ENCODE measurements around the gene TSPAN4.

The TSPAN4 gene

GRCh38 chr11:842370-843002, at the start of gene TSPAN4, which contains the start of gene POLR2L:
Gene TSPAN4, plus strand, starts transcription at chr11:842852. Its CDS starts 7,453 bp downstream, at chr11:850305.
Gene POLR2L, minus strand, starts transcription at chr11:842529. Its CDS starts 21 bp downstream, at chr11:842508.
- peak; percentile 56 to 98 for DNase-seq

- no peak for DNase-seq
These were observed 49.8 kb upstream of the TSPAN4 start for GRCh38 chr11:792873-793272.

- no peak for DNase-seq
These were observed 49.1 kb upstream of the TSPAN4 start for GRCh38 chr11:793556-793955.

GRCh38 chr11:794013-794765, 48.5 kb upstream of the TSPAN4 start:
- DNase-seq = no peak

GRCh38 chr11:794766-795633, 47.7 kb upstream of the TSPAN4 start:
- no peak for DNase-seq

- DNase-seq = peak; percentile 71 to 90
These were observed 46.8 kb upstream of the TSPAN4 start for GRCh38 chr11:795634-796564.

GRCh38 chr11:796565-797295, 45.9 kb upstream of the TSPAN4 start:
- DNase-seq = no peak

- DNase-seq = peak; percentile 45 to 53
These were observed 45.2 kb upstream of the TSPAN4 start for GRCh38 chr11:797296-798092.

GRCh38 chr11:798093-798713, 44.4 kb upstream of the TSPAN4 start, which contains the start of gene SLC25A22:
Gene SLC25A22, minus strand, starts transcription at chr11:798281. Its CDS starts 3,275 bp downstream, at chr11:795006.
- peak; percentile 9 to 82 for DNase-seq

- DNase-seq = no peak
These were observed 42.9 kb upstream of the TSPAN4 start for GRCh38 chr11:799641-800316.

- DNase-seq = no peak
These were observed 42.2 kb upstream of the TSPAN4 start for GRCh38 chr11:800473-800872.

- no peak for DNase-seq
These were observed 41.4 kb upstream of the TSPAN4 start for GRCh38 chr11:801097-801780.

- DNase-seq = no peak
These were observed 40.5 kb upstream of the TSPAN4 start for GRCh38 chr11:802018-802617.

GRCh38 chr11:802693-803466, 39.8 kb upstream of the TSPAN4 start:
- no peak for DNase-seq

- no peak for DNase-seq
These were observed 39.2 kb upstream of the TSPAN4 start for GRCh38 chr11:803467-803742.

- DNase-seq = no peak
These were observed 38.7 kb upstream of the TSPAN4 start for GRCh38 chr11:803770-804598.

GRCh38 chr11:804599-804964, 38.1 kb upstream of the TSPAN4 start:
- DNase-seq = no peak

Data from bone marrow (tissue), 2 donors.